ENCODE data around the gene IL4I1.
"Not testable (repeated sequence)": the region's sequence is repeated elsewhere in the genome, so short reads cannot be mapped to it uniquely, and the experiment has no call there.

Gene IL4I1

GRCh38 chr19:49896863-49897621 lies at the start of gene IL4I1:
TSS of gene IL4I1 (minus strand) at chr19:49896887. CDS start at chr19:49896160, 727 bp downstream.
- peak; percentile 82 for DNase-seq (ENCODE audit: low spot score)
- in situ Hi-C loops (cut with MboI; ENCODE audit: low sequenced_read_pairs, unreplicated experiment) = no loop called here
- TF ChIP-seq CTCF (IDR thresholded peaks at IDR 0.05; ENCODE audit: borderline replicate concordance, control extremely low read depth, extremely low read depth, insufficient read depth, missing control alignments) = no peak

DNA sequence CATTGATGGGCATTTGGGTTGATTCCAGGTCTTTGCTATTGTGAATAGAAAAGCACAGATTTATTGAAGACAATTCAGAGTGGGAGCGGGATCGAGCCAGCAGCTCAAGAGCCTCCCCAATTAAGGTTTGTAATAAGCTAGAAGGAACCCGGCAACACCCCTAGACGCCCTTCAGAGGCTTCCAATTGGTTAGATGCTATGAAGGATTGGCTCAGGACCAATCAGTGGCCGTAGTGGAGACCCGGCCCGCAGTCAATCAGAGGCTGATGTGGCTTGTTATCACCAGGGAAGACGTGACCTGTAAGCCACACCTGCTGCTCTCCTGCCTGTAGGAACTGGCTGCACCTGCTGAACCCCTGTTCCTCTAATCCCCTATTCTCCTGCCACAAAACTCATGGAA lies 49.7 kb upstream of the IL4I1 start:
- no peak for DNase-seq (ENCODE audit: low spot score)
- in situ Hi-C loops (cut with MboI; ENCODE audit: low sequenced_read_pairs, unreplicated experiment) = loop anchor here (25.0 kb wide), 1 partner anchor 191 kb away; no protein-coding TSS in a partner anchor
- no peak for TF ChIP-seq CTCF (IDR thresholded peaks at IDR 0.05; ENCODE audit: borderline replicate concordance, control extremely low read depth, extremely low read depth, insufficient read depth, missing control alignments)

DNA sequence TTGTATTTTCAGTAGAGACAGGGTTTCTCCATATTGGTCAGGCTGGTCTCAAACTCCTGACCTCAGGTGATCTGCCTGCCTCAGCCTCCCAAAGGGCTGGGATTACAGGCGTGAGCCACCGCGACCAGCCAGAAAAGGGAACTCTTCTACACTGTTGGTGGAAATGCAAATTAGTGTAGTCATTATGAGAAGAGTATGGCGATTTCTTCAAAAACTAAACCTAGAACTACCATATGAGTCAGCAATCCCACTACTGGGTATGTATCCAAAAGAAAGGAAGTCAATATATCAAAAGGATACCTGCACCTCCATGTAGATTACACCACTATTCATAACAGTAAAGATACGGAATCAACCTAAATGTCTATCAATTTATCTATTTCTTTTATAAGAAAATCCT lies 47.9 kb upstream of the IL4I1 start:
- DNase-seq (ENCODE audit: low spot score) = not testable (repeated sequence)
- in situ Hi-C loops (cut with MboI; ENCODE audit: low sequenced_read_pairs, unreplicated experiment) = loop anchor here (25.0 kb wide), 1 partner anchor 193 kb away; no protein-coding TSS in a partner anchor

GRCh38 chr19:49940482-49940791 lies 43.8 kb upstream of the IL4I1 start:
- in situ Hi-C loops (cut with MboI; ENCODE audit: low sequenced_read_pairs, unreplicated experiment) = loop anchor here (25.0 kb wide), 1 partner anchor 197 kb away; no protein-coding TSS in a partner anchor
- DNase-seq (ENCODE audit: low spot score) = no peak
- TF ChIP-seq CTCF (IDR thresholded peaks at IDR 0.05; ENCODE audit: borderline replicate concordance, control extremely low read depth, extremely low read depth, insufficient read depth, missing control alignments) = no peak

DNA sequence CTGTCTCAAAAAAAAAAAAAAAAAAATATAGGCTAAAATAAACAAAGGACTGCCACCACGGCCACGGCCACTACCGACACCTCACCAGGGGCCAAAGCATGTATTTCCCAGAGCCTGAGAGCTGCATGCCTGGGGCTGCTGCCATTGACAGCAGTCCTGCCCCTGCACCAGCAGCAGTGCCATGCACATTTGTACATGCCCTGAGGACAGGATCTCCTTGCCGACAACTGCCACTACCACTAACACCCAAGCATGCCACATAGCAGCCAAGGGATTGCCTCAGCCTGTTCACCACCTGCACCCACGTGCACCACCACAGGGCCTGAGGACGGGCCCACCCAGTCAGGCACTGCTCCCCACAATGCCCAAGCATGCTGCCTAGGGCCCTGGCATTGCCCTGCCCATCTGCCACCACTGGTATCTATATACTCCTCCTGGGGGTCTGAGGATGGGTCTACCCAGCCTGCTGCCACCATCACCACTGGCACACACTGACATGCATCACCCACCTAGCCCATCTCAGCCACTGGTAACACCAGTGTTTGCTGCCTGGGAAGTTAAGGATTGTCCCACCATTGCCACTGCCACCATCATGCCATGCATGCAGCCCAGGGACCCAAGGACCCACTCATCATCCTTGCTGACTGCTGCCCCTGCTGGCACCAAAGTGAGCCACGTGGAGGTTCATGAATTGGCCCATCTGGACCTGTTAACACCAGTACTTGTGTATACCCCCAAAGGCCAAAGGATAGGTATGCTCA lies 43.2 kb upstream of the IL4I1 start:
- no peak for TF ChIP-seq CTCF (IDR thresholded peaks at IDR 0.05; ENCODE audit: borderline replicate concordance, control extremely low read depth, extremely low read depth, insufficient read depth, missing control alignments)
- in situ Hi-C loops (cut with MboI; ENCODE audit: low sequenced_read_pairs, unreplicated experiment) = loop anchor here (25.0 kb wide), 1 partner anchor 197 kb away; no protein-coding TSS in a partner anchor
- DNase-seq (ENCODE audit: low spot score) = no peak

DNA sequence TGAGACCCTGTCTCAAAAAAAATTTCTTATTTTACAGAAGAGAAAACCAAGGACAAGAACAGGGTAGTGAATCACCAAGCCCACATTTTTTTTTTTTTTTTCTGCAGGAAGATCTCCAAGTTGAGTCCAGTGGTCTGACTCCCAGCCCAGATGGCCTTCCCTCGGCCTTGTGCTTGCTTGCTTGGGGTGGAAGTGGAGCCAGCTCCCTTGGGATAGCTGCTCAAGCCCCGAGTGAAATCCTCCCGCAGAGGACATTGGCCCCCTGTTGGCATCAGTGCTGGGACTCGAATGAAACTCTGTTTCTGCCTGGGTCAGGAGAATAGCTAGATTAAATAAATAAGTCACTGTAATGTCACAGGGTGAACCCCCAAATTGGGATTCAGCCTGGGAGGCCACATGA lies 42.0 kb upstream of the IL4I1 start:
- in situ Hi-C loops (cut with MboI; ENCODE audit: low sequenced_read_pairs, unreplicated experiment) = loop anchor here (25.0 kb wide), 1 partner anchor 199 kb away; no protein-coding TSS in a partner anchor
- no peak for DNase-seq (ENCODE audit: low spot score)
- no peak for TF ChIP-seq CTCF (IDR thresholded peaks at IDR 0.05; ENCODE audit: borderline replicate concordance, control extremely low read depth, extremely low read depth, insufficient read depth, missing control alignments)
